Measurements from ENCODE around the gene HDAC8. TPM values are rescaled to one million over a fixed set of nuclear protein-coding genes. Genes with fewer than 3 reads are reported as not detected.

The HDAC8 gene
- total and polyA plus RNA-seq, 12 donors, result 32.1 to 232 (median 57.1) TPM

- Histone ChIP-seq H3K27me3 (peaks cover 76% of the 10 kb centered on the region), H3K27ac (no peak overlapping the region), H3K4me1 (replicated peaks in 1 of 2) (peaks cover 14 to 21% of the 10 kb centered on the region in 2 donors), H3K9me3 (replicated peaks in 1 of 3) (no peaks in the 10 kb centered on the region), H3K36me3 (replicated peaks in 1 of 2) (no peaks in the 10 kb centered on the region), H3K4me3 (peak overlapping the region in 1 of 4 donors; percentile 59)
- 12 to 15% (median 13%) methylated on average over 22 to 26 of the region's 26 CpGs; no CpG with 5 or more reads in 1 of the 4 donors for WGBS, 4 donors
- DNase-seq, result no peak
- TF ChIP-seq CTCF (IDR thresholded peaks at IDR 0.05), result no peak
- TF ChIP-seq POLR2A (IDR thresholded peaks at IDR 0.05), result no peak
- intact Hi-C loops (cut with DNase I), result loop anchor here in 1 of 2 donors (10.0 kb wide), 1 partner anchor 240 kb away; no protein-coding TSS in a partner anchor
Measured at GRCh38 chrX:72304877-72305276, 267.8 kb downstream of the HDAC8 start.

- Histone ChIP-seq H3K36me3 (replicated peaks in 1 of 2) (no peaks in the 10 kb centered on the region), H3K27me3 (peaks cover 56% of the 10 kb centered on the region), H3K27ac (no peak overlapping the region), H3K4me3 (no peak overlapping the region), H3K9me3 (replicated peaks in 1 of 3) (no peaks in the 10 kb centered on the region), H3K4me1 (replicated peaks in 1 of 2) (peaks cover 8 to 12% of the 10 kb centered on the region in 2 donors)
- intact Hi-C loops (cut with DNase I), result loop anchor here in 1 of 2 donors (10.0 kb wide), 1 partner anchor 243 kb away; no protein-coding TSS in a partner anchor
- no peak for TF ChIP-seq CTCF (IDR thresholded peaks at IDR 0.05)
- TF ChIP-seq POLR2A (IDR thresholded peaks at IDR 0.05), result no peak
- WGBS, 4 donors, result 76 to 90% (median 88%) methylated on average over 4 to 9 of the region's 9 CpGs
- no peak for DNase-seq
Measured at GRCh38 chrX:72301781-72302180, 270.9 kb downstream of the HDAC8 start.

GRCh38 chrX:72299891-72300630, 272.6 kb downstream of the HDAC8 start:
- Histone ChIP-seq H3K27ac (no peak overlapping the region), H3K27me3 (peaks cover 50% of the 10 kb centered on the region), H3K9me3 (replicated peaks in 1 of 3) (no peaks in the 10 kb centered on the region), H3K4me3 (no peak overlapping the region), H3K36me3 (replicated peaks in 1 of 2) (no peaks in the 10 kb centered on the region), H3K4me1 (replicated peaks in 1 of 2) (peaks cover 3 to 4% of the 10 kb centered on the region in 2 donors)
- TF ChIP-seq POLR2A (IDR thresholded peaks at IDR 0.05) (no peak), CTCF (IDR thresholded peaks at IDR 0.05) (no peak)
- 68 to 94% (median 77%) methylated on average over 4 of the region's 4 CpGs for WGBS, 4 donors
- DNase-seq, result no peak
- intact Hi-C loops (cut with DNase I), result loop anchor here in 1 of 2 donors (10.0 kb wide), 1 partner anchor 245 kb away; no protein-coding TSS in a partner anchor

- Histone ChIP-seq H3K4me1 (replicated peaks in 1 of 2) (no peaks in the 10 kb centered on the region), H3K27me3 (peaks cover 45% of the 10 kb centered on the region), H3K9me3 (replicated peaks in 1 of 3) (no peaks in the 10 kb centered on the region), H3K4me3 (no peak overlapping the region), H3K36me3 (replicated peaks in 1 of 2) (no peaks in the 10 kb centered on the region), H3K27ac (no peak overlapping the region)
- intact Hi-C loops (cut with DNase I), result no loop called here
- 31 to 50% (median 39%) methylated on average over 3 to 4 of the region's 4 CpGs for WGBS, 4 donors
- no peak for TF ChIP-seq POLR2A (IDR thresholded peaks at IDR 0.05)
- peak in 5 of 6 experiments; percentile 11 to 38 (median 35) for TF ChIP-seq CTCF (IDR thresholded peaks at IDR 0.05)
- no peak for DNase-seq
Measured at GRCh38 chrX:72297953-72298730, 274.5 kb downstream of the HDAC8 start.

Data from adrenal gland (tissue), 12 donors.